ENCODE results near the gene FAM83E. TPM values are rescaled to one million over a fixed set of nuclear protein-coding genes. Genes with fewer than 3 reads are reported as not detected.

FAM83E gene
- total RNA-seq, 1 donor from 2014 or later: 8.1 TPM

- peaks cover 7% of the 10 kb centered on the region for H3K27me3 Mint-ChIP-seq
- peaks cover 10% of the 10 kb centered on the region for H3K4me1 Mint-ChIP-seq (ENCODE audit: unreplicated experiment)
- H3K27ac Mint-ChIP-seq: peak overlapping the region; percentile 77
- no peak for DNase-seq (ENCODE audit: extremely low spot score, unreplicated experiment)
- no peaks in the 10 kb centered on the region for H3K9me3 Mint-ChIP-seq
- no peak for TF ChIP-seq CTCF (conservative IDR thresholded peaks at IDR 0.05)
- no peaks in the 10 kb centered on the region for H3K36me3 Mint-ChIP-seq
- no peak overlapping the region for H3K4me3 Mint-ChIP-seq
These were observed 49.8 kb downstream of the FAM83E start for GRCh38 chr19:48565090-48565489.

Other genes starting within 250 kb of the FAM83E start
- 227 and 245 TPM in 2 replicates for gene KDELR1, start 223.5 kb downstream of the FAM83E start, total RNA-seq (ENCODE audit: low replicate concordance)
- 0.45 and 0.58 TPM in 2 replicates for gene GRIN2D, start 221.4 kb downstream of the FAM83E start, total RNA-seq (ENCODE audit: low replicate concordance)
- gene GRWD1, start 169.1 kb downstream of the FAM83E start, total RNA-seq (ENCODE audit: low replicate concordance): 37.2 and 44.0 TPM in 2 replicates
- gene KCNJ14, start 159.5 kb downstream of the FAM83E start, total RNA-seq (ENCODE audit: low replicate concordance): 1.8 TPM in 2 replicates
- gene CYTH2, start 145.7 kb downstream of the FAM83E start, total RNA-seq (ENCODE audit: low replicate concordance): 115 and 139 TPM in 2 replicates
- gene LMTK3, start 103.2 kb downstream of the FAM83E start, total RNA-seq (ENCODE audit: low replicate concordance): 12.2 and 21.6 TPM in 2 replicates
- 0.77 and 5.3 TPM in 2 replicates for gene SULT2B1, start 62.9 kb downstream of the FAM83E start, total RNA-seq (ENCODE audit: low replicate concordance)
- gene SPACA4, start 8.3 kb downstream of the FAM83E start, total RNA-seq (ENCODE audit: low replicate concordance): not detected in 2 replicates
- 1,623 and 1,815 TPM in 2 replicates for gene RPL18, start 4.1 kb upstream of the FAM83E start, total RNA-seq (ENCODE audit: low replicate concordance)
- gene SPHK2, start 4.4 kb upstream of the FAM83E start, total RNA-seq (ENCODE audit: low replicate concordance): 44.0 and 47.1 TPM in 2 replicates
- 24.5 and 31.5 TPM in 2 replicates for gene DBP, start 22.3 kb upstream of the FAM83E start, total RNA-seq (ENCODE audit: low replicate concordance)
- 13.8 and 43.3 TPM in 2 replicates for gene CA11, start 31.1 kb upstream of the FAM83E start, total RNA-seq (ENCODE audit: low replicate concordance)
- 0.86 and 1.2 TPM in 2 replicates for gene NTN5, start 57.9 kb upstream of the FAM83E start, total RNA-seq (ENCODE audit: low replicate concordance)
- gene FUT2, start 80.9 kb upstream of the FAM83E start, total RNA-seq (ENCODE audit: low replicate concordance): 9.0 and 13.3 TPM in 2 replicates
- 2.0 and 3.6 TPM in 2 replicates for gene MAMSTR, start 104.6 kb upstream of the FAM83E start, total RNA-seq (ENCODE audit: low replicate concordance)
- 1.9 and 4.6 TPM in 2 replicates for gene RASIP1, start 125.5 kb upstream of the FAM83E start, total RNA-seq (ENCODE audit: low replicate concordance)
- gene IZUMO1, start 131.8 kb upstream of the FAM83E start, total RNA-seq (ENCODE audit: low replicate concordance): 2.2 and 4.8 TPM in 2 replicates
- gene FUT1, start 137.6 kb upstream of the FAM83E start, total RNA-seq (ENCODE audit: low replicate concordance): 11.2 and 15.0 TPM in 2 replicates
- gene FGF21, start 140.4 kb upstream of the FAM83E start, total RNA-seq (ENCODE audit: low replicate concordance): not detected in 2 replicates
- 52.8 and 73.3 TPM in 2 replicates for gene BCAT2, start 196.0 kb upstream of the FAM83E start, total RNA-seq (ENCODE audit: low replicate concordance)
- 9.4 and 12.9 TPM in 2 replicates for gene HSD17B14, start 221.4 kb upstream of the FAM83E start, total RNA-seq (ENCODE audit: low replicate concordance)

Measured in type B pancreatic cell (in vitro differentiated cells).